ENCODE measurements around the gene TEX2. TPM values are rescaled to one million over a fixed set of nuclear protein-coding genes. Genes with fewer than 3 reads are reported as not detected.

The TEX2 gene
- total and polyA plus RNA-seq, 9 of the 15 experiments (the other 6 are each of a cell fraction or from before 2014, with no cell fraction given) = 4.1 to 27.6 (median 19.3) TPM

DNA sequence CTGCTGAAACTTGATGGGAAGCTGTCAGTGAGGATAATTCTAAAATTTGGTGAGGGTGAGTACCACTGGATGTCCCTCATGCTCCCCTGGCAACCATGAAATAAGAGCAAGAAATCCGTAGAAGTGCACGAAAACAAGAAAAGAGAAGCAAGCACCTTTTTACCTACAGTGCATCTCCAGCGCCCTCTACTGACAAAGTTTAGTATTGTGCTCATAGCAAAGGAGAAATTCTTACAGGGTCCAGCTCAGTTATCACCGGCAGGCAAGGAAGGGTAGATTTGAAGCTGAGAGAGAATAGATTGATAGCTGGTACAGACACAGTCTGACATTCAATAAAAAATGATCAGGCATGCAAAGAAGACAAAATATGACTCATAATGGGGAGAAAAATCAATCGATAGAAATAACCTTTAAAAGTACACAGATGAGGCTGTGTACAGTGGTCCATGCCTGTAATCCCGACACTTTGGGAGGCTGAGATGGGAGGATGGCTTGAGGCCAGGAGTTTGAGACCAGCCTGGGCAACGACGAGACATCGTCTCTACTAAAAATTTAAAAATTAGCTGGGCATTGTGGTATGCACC lies 28.3 kb upstream of the TEX2 start (continued):
- TF ChIP-seq TRIM24 (IDR thresholded peaks at IDR 0.05) (0 out of 4 replicates have a peak, but pooled peaks of 1 of the 2 experiments have one; percentile 28), PTRF (tag; IDR thresholded peaks at IDR 0.05) (no peak), SMC3 (conservative IDR thresholded peaks at IDR 0.05; ENCODE audit: insufficient read depth, low read depth, low read length) (peak; percentile 31; the same call in 1 of the 2 replicates), U2AF1 (optimal IDR thresholded peaks at IDR 0.05; ENCODE audit: low read depth, low read length) (no peak)
- TF ChIP-seq, protein P1, sequence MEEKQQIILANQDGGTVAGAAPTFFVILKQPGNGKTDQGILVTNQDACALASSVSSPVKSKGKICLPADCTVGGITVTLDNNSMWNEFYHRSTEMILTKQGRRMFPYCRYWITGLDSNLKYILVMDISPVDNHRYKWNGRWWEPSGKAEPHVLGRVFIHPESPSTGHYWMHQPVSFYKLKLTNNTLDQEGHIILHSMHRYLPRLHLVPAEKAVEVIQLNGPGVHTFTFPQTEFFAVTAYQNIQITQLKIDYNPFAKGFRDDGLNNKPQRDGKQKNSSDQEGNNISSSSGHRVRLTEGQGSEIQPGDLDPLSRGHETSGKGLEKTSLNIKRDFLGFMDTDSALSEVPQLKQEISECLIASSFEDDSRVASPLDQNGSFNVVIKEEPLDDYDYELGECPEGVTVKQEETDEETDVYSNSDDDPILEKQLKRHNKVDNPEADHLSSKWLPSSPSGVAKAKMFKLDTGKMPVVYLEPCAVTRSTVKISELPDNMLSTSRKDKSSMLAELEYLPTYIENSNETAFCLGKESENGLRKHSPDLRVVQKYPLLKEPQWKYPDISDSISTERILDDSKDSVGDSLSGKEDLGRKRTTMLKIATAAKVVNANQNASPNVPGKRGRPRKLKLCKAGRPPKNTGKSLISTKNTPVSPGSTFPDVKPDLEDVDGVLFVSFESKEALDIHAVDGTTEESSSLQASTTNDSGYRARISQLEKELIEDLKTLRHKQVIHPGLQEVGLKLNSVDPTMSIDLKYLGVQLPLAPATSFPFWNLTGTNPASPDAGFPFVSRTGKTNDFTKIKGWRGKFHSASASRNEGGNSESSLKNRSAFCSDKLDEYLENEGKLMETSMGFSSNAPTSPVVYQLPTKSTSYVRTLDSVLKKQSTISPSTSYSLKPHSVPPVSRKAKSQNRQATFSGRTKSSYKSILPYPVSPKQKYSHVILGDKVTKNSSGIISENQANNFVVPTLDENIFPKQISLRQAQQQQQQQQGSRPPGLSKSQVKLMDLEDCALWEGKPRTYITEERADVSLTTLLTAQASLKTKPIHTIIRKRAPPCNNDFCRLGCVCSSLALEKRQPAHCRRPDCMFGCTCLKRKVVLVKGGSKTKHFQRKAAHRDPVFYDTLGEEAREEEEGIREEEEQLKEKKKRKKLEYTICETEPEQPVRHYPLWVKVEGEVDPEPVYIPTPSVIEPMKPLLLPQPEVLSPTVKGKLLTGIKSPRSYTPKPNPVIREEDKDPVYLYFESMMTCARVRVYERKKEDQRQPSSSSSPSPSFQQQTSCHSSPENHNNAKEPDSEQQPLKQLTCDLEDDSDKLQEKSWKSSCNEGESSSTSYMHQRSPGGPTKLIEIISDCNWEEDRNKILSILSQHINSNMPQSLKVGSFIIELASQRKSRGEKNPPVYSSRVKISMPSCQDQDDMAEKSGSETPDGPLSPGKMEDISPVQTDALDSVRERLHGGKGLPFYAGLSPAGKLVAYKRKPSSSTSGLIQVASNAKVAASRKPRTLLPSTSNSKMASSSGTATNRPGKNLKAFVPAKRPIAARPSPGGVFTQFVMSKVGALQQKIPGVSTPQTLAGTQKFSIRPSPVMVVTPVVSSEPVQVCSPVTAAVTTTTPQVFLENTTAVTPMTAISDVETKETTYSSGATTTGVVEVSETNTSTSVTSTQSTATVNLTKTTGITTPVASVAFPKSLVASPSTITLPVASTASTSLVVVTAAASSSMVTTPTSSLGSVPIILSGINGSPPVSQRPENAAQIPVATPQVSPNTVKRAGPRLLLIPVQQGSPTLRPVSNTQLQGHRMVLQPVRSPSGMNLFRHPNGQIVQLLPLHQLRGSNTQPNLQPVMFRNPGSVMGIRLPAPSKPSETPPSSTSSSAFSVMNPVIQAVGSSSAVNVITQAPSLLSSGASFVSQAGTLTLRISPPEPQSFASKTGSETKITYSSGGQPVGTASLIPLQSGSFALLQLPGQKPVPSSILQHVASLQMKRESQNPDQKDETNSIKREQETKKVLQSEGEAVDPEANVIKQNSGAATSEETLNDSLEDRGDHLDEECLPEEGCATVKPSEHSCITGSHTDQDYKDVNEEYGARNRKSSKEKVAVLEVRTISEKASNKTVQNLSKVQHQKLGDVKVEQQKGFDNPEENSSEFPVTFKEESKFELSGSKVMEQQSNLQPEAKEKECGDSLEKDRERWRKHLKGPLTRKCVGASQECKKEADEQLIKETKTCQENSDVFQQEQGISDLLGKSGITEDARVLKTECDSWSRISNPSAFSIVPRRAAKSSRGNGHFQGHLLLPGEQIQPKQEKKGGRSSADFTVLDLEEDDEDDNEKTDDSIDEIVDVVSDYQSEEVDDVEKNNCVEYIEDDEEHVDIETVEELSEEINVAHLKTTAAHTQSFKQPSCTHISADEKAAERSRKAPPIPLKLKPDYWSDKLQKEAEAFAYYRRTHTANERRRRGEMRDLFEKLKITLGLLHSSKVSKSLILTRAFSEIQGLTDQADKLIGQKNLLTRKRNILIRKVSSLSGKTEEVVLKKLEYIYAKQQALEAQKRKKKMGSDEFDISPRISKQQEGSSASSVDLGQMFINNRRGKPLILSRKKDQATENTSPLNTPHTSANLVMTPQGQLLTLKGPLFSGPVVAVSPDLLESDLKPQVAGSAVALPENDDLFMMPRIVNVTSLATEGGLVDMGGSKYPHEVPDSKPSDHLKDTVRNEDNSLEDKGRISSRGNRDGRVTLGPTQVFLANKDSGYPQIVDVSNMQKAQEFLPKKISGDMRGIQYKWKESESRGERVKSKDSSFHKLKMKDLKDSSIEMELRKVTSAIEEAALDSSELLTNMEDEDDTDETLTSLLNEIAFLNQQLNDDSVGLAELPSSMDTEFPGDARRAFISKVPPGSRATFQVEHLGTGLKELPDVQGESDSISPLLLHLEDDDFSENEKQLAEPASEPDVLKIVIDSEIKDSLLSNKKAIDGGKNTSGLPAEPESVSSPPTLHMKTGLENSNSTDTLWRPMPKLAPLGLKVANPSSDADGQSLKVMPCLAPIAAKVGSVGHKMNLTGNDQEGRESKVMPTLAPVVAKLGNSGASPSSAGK (IDR thresholded peaks at IDR 0.05) = no peak
- TF ChIP-seq, protein P2, sequence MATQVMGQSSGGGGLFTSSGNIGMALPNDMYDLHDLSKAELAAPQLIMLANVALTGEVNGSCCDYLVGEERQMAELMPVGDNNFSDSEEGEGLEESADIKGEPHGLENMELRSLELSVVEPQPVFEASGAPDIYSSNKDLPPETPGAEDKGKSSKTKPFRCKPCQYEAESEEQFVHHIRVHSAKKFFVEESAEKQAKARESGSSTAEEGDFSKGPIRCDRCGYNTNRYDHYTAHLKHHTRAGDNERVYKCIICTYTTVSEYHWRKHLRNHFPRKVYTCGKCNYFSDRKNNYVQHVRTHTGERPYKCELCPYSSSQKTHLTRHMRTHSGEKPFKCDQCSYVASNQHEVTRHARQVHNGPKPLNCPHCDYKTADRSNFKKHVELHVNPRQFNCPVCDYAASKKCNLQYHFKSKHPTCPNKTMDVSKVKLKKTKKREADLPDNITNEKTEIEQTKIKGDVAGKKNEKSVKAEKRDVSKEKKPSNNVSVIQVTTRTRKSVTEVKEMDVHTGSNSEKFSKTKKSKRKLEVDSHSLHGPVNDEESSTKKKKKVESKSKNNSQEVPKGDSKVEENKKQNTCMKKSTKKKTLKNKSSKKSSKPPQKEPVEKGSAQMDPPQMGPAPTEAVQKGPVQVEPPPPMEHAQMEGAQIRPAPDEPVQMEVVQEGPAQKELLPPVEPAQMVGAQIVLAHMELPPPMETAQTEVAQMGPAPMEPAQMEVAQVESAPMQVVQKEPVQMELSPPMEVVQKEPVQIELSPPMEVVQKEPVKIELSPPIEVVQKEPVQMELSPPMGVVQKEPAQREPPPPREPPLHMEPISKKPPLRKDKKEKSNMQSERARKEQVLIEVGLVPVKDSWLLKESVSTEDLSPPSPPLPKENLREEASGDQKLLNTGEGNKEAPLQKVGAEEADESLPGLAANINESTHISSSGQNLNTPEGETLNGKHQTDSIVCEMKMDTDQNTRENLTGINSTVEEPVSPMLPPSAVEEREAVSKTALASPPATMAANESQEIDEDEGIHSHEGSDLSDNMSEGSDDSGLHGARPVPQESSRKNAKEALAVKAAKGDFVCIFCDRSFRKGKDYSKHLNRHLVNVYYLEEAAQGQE (IDR thresholded peaks at IDR 0.05; ENCODE audit: borderline replicate concordance) = 0 out of 2 replicates have a peak, but pooled peaks have one; percentile 12
- TF ChIP-seq, protein P2 (CRISPR knock-in tag; IDR thresholded peaks at IDR 0.05; ENCODE audit: low read depth) = no peak
